Measurements from ENCODE around the gene ADRA1B. TPM values are rescaled to one million over a fixed set of nuclear protein-coding genes. Genes with fewer than 3 reads are reported as not detected.

The ADRA1B gene
- total RNA-seq, result 1.3 TPM

DNA sequence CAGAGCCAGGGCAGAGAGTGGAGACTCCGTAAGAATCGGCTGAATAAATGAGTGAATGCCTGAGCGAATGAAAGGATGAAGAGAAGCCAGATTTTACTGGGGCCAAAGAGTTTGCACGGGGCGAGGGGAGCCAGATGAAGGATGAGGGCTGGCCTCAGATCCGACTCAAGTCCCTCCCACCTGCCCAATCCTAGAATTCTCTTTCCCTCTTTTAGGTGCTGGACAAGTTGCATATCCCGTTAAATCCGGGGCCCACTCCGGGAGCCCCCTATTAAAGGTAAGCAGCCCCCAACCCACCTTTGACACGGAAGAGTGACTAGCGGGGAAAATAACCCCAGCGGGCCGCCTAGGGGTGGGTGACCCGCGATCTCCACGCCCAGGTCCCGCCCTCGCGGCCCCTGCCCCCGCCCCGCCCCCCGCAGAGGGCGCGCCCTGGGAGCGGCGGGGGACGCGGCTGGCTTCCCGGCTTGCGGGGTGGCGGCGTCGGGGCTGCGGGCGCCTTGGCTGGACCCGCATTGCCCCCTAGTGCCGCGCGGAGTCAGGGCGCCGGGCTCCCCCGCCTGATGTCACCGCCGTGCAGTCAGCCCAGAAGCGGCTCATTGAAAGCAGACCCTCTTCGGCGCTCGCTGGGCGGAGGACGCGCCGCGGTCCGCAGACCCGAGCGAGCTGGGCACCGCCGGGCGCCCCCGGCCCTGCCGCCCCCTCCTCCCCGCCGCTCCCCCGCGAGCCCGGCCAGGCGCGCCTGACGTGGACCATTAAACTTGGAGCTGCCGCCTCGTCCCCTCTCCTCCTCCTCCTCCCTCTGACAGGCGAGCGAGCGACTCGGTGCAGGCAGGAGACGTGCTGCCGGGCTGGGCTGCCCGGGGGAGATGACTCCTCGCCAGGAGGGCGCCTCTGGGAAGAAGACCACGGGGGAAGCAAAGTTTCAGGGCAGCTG, at the start of gene ADRA1B:
ADRA1B (plus strand) TSS at position 579 of the 937 bp plus-strand sequence. CDS start 424 bp downstream, outside the sequence.

DNA sequence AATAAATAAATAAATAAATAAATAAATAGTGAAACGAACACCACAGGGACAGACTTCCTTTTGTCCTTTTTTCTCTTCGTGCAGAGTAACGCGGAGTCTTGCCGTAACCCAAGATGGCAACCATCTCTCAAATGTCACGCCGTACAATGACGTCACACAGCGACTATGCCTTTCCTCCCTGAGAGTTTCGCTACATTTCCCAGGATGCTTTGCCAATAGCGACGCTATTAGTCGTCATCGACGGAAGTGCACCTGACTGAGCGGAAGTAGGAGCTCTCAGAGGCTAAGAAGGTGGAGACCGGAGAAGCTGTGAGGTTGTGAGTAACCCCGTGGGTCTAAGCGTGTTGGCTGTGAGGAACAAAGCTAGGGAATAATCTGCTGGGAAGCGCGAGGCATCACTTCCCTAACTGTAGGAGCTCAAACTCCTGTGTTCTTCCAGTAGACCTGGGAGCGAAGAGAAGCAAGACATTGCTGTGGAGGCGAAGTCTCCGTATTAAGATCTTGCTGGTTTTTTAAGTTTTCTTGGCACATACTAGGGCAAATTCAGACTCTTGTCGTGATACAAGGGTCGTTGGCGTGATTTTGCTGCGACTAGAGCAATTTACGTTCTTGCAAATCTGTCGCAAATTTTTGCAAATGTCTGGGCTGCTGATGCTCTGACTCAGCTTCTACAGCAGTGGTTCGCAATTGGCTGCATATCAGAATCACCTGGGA, 92.8 kb downstream of the ADRA1B start, which contains the start of gene TTC1:
TTC1 (plus strand) TSS at position 263 of the 714 bp plus-strand sequence. CDS start 1,390 bp downstream, outside the sequence.

Small RNA genes within 50 kb of the gene (small RNA-seq; reads per million reads assigned to genes)
- not detected for gene RF00019 (ENCODE audit: low replicate concordance)

Other genes starting within 250 kb of the ADRA1B start
- 34.4 TPM for gene TTC1, start 92.7 kb downstream of the ADRA1B start, total RNA-seq
- 56.7 TPM for gene PWWP2A, start 203.0 kb downstream of the ADRA1B start, total RNA-seq

Data from parietal lobe (tissue), 2 donors.